Stimulated activated CD4-positive, alpha-beta T cell treated with anti-CD3 and anti-CD28 coated beads, TNF-alpha, amount 100 ng/mL, for 48 hours (primary cell): Measurements from ENCODE around the gene CCDC191.

Source experiments
- DNase-seq, 3 donors: peaks; one replicate each; pipeline ENCODE4 v3.0.0-alpha.2; 2020; ENCODE audit warnings: low read depth in 3 of 3

CCDC191 gene

DNA sequence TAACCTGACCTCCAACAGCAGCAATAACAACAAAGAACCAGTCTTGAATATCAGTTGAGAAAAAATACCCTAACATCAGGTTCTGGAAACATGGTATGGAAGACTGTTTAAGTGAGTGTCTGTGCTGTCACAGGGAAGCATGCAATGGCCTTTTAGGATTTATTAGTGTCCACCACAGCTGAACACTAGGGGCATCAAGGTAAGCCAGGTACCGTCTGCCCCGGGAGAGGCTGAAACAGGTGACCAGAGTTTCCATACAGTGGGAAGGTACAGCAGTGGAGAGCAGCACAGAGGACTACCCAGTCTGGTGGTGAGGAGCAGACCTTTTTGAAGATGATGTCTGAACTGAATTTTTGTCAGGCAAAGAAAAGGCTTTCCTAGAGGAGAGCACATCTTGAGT, 90.2 kb downstream of the CCDC191 start:
- DNase-seq = no peak

DNA sequence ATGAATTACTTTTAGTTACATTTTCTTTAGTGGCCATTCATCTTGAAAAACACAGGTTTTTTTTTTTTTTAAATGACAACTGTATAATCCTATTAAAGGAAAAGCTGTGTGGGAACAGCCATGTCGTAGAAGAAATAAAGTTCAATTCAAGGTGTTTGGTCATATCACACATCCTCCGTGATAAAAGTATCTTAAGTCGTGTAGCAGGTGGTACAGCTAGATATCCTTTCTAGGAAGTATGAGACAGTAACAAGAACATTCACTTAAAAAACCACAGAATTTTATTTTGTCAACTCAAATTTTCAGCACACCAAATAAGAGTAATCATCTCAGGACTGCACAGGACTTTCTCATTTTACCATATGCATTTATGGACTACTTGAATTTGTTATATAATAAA, 92.4 kb downstream of the CCDC191 start:
- no peak for DNase-seq

DNA sequence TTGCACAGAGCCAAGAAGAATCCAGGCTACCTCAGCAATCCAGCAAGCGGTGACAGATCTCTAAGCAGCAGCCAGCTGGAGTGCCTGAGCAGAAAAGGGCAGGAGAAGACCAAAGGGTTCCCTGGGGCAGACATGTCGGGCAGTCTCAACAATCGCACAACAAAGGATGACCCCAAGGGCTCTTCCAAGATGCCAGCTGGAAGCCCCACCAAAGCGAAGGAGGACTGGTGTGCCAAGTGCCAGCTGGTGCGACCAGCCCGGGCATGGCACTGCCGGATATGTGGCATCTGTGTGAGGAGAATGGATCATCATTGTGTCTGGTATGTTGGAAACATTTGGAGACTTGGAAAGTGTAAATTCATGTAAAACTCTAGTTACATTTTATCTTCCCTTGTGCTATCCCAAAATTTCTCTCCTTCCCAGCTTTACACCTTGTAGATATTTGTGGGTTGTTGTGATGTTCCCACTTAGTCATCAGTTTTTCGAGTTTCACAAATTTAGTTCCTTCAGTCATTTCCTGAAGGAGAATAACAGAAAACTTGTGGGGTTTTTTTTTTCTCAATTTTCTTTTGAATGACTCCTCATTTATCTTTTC, 102.1 kb downstream of the CCDC191 start:
- no peak for DNase-seq

DNA sequence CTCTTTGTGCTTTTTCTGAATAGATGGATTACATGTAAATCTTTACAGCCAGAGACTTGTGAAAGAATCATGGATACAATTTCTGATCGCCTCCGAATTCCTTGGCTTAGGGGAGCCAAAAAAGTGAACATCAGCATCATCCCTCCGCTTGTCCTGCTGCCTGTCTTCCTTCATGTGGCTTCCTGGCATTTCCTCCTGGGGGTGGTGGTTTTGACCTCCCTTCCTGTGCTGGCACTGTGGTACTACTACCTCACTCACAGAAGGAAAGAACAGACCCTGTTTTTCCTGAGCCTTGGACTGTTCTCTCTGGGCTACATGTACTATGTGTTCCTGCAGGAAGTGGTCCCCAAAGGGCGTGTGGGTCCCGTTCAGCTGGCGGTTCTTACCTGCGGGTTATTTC, 102.6 kb downstream of the CCDC191 start:
- no peak for DNase-seq

DNA sequence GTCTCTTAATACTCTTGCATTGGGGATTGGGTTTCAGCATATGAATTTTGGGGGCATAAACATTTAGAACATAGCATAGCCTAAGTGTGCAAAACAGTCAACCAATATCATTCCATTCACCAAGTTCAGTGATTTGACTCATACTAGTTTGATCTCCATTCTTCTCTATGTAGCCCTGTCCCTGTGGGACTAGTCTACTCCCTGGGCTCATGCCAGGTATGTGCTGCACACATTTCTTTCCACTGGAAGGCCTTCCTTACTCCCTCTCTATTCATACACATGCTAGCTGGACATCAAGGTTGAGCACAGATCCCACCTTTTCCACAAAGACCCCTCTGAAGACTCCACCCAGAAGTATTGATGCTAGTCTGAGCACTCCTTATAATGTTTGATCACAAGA, 103.4 kb downstream of the CCDC191 start:
- no peak for DNase-seq

DNA sequence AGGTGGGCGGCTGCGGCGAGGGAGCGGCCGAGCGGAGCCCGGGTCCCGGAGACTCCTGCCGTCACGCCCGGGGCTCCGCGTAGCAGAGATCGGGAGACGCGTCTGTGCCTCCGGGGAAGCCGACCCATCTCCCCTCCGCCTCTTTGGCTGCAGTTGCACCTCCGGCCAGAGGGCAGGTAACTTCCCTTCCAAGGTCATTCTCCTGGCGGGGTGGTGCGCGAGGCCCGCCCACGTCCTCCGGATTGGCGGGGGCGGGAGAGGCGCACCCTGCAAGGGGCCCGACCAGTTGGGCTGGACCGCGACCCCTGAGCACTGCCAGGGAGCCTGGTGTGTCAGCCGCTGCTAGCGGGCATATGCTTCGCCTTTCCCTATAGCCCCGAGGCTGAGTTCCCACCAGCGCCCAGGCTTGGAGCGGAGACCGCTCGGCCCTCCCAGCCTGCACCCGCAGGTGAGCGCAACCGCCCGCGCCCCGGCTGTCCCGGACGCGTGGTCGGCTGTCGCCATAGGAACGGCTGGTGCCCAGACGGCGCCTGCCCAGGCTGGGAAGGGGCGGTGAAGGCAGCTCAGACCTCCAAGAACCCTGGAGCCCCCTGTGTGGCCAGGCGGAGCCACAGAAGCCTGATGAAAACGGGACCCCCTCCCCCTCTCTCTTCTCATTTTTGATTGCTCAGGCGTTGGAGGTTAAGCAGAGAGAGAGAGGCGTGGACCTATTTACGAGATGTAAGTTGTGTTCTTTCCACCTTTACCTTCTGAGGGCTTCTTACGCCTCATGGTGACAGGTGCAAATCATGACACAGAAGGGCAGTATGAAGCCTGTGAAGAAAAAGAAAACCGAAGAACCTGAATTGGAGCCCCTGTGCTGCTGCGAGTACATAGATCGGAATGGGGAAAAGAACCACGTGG, 108.1 kb downstream of the CCDC191 start:
- DNase-seq = no peak

DNA sequence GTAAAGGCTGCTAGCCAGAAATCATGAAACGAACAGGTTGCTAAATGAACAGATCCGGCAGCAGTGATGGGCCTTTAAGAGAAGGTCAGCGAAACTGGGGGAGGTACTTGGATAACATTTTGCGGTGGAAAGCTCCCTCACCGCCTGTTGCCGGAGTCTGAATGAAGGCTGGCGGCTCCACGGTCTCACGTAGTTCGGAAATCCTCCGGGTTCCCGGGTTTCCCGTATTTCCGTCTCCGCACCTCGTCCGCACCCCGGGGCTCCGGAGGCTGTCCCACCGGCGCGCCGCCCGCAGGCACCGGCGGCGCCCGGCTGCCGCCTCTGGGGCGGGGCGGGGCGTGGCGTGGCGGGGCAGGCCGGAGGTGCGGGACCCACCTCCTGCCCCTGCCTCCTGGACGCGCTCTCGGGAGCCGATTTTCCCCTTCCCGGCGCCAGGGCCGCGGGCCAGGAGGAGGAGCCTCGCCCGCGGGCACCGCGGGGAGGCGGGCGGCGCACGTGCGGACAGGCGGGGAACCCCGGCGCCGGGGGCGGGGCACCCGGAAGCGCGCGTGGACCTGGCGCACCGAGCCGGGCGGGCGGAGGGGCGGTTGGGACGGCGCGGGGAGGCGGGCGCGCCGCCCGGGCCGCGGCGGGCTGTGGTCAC, 108.8 kb downstream of the CCDC191 start, which contains the start of gene ZDHHC23:
TSS of gene ZDHHC23 (plus strand) at position 642 of the 643 bp plus-strand sequence. CDS start 790 bp downstream, outside the sequence.
- peak in 2 of 3 donors; percentile 27 to 45 for DNase-seq

DNA sequence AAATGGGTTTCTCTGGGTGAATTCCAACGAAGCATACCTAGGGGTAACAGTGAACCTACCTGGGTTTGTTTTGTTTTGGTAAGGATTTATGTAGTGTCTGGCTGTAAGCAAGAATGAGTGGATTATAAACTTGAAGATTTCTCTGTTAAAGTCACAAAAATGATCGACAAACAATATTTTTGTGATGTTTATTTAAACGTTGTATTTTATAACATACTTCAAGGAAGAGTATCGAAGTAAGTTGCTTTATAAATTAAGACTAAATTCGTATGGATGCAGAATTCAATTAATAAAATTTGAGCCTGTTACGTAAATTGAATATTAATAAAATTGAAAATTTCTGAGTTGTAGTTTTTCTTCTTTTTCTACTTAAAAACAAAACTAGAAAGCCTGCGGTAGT, 109.5 kb downstream of the CCDC191 start:
- DNase-seq = no peak

DNA sequence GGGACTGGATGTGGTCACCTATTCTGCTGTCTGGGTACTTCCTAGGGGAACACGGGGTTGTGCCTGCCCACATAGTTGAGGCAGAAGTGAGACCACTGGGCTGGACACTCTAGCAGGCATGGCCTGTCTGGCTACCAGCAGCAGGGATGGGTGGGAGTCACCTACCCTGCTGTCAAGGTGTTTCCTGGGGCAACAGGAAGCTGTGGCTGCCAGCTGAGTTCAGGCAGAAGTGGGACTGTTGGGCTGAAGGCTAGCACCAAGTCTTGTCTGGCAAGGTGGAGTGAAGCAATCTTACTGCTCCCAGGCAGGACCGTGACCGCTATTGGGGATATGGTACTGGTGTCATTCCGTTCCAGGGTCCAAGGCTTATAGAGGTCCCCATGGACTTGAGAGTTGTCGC, 128.8 kb downstream of the CCDC191 start:
- no peak for DNase-seq

DNA sequence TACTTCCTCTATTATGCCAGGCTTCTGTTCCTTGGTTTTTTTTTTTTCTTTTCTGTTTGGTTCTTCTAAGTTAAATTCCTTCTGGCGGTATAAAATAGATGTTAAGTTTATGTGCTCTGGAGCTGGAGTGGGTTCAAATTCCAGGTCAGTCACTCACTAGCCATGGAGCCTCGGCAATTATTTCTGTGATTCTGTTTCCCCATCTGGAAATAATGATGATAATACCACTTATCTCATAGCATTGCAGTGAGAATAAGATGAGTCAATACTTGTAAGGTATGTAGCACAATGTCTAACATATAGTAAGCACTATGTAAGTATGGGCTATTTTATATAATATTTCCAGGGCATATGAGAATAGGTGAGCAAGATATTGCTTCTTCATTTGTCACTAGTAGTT, 141.7 kb downstream of the CCDC191 start:
- DNase-seq = no peak
